ENCODE results near the gene CFAP221.

CFAP221 gene

GRCh38 chr2:119525614-119526013 lies 18.6 kb upstream of the CFAP221 start:
- H3K27ac Mint-ChIP-seq = no peak overlapping the region
- DNase-seq = no peak
- peaks cover 96% of the 10 kb centered on the region for H3K27me3 Mint-ChIP-seq (ENCODE audit: low read depth, poor library complexity)
- peaks cover 3% of the 10 kb centered on the region for H3K9me3 Mint-ChIP-seq
- peaks cover 41% of the 10 kb centered on the region for H3K4me1 Mint-ChIP-seq
- no peaks in the 10 kb centered on the region for H3K36me3 Mint-ChIP-seq (ENCODE audit: low read depth)
- TF ChIP-seq, protein P1, sequence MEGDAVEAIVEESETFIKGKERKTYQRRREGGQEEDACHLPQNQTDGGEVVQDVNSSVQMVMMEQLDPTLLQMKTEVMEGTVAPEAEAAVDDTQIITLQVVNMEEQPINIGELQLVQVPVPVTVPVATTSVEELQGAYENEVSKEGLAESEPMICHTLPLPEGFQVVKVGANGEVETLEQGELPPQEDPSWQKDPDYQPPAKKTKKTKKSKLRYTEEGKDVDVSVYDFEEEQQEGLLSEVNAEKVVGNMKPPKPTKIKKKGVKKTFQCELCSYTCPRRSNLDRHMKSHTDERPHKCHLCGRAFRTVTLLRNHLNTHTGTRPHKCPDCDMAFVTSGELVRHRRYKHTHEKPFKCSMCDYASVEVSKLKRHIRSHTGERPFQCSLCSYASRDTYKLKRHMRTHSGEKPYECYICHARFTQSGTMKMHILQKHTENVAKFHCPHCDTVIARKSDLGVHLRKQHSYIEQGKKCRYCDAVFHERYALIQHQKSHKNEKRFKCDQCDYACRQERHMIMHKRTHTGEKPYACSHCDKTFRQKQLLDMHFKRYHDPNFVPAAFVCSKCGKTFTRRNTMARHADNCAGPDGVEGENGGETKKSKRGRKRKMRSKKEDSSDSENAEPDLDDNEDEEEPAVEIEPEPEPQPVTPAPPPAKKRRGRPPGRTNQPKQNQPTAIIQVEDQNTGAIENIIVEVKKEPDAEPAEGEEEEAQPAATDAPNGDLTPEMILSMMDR (IDR thresholded peaks at IDR 0.05) = no peak
- H3K4me3 Mint-ChIP-seq = no peak overlapping the region

DNA sequence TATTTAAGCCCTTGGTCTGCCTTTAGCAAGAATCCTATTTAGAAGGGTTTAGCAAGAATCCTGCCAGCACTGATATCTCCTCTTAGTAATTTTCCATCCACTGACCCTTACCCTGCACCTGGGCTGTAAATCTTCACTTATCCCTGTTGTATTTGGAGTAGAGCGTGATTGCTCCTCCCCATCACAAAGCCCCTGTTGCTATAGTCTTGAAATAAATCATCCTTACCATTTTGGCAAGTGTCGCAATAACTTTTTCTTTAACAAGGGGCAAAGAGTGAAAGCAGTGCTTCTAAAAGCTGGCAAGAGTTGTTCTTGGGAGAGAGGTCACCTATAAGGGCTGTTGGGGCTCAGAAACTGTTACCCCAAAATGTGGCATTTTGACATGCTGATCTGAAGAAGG lies 16.2 kb upstream of the CFAP221 start:
- TF ChIP-seq, protein P1 (IDR thresholded peaks at IDR 0.05) = no peak
- H3K4me1 Mint-ChIP-seq = peaks cover 41% of the 10 kb centered on the region
- peaks cover 77% of the 10 kb centered on the region for H3K27me3 Mint-ChIP-seq (ENCODE audit: low read depth, poor library complexity)
- no peak for DNase-seq
- H3K36me3 Mint-ChIP-seq (ENCODE audit: low read depth) = peaks cover 5% of the 10 kb centered on the region
- peaks cover 21% of the 10 kb centered on the region for H3K9me3 Mint-ChIP-seq
- no peak overlapping the region for H3K27ac Mint-ChIP-seq
- H3K4me3 Mint-ChIP-seq = no peak overlapping the region

DNA sequence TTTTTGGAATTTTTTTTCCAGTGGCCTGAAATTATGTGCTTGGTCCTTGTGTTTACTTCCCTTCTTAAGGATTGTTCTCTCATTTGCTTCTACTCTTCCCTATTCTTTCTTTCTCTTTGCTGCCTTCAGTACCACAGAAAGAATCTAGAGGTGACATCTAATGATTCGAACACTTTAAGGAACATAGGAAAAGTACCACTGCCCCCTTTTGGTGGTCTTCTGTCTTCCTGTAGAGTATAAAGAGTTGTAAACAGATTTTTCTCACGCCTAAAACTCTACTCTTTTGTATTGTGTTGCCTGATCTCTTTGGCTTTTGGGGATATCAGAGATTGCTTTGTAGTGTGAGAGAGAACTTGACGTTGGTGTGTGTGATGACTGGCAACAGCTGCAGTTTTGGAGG lies 13.0 kb upstream of the CFAP221 start:
- TF ChIP-seq, protein P1 (IDR thresholded peaks at IDR 0.05) = no peak
- no peak for DNase-seq
- peaks cover 31% of the 10 kb centered on the region for H3K4me1 Mint-ChIP-seq

DNA sequence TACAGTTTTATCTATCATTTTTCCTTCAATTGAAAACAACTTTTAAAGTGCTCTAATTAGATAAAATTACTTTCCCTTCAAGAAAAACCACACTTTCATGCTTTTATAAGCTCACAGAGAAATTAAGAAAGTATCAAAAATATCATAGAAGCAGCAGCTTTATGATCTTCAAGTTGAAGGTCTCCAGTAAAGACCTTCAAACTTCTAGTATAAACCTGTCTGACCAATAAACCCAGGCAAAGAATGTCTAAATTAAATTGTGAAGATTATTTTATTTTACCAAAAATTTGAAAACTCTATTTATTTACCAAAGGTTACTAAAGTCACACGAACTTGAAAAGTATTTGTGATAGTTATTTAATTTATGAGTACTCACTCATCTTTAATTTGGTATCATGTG lies 10.7 kb upstream of the CFAP221 start:
- Mint-ChIP-seq H3K27me3 (ENCODE audit: low read depth, poor library complexity) (peaks cover 27% of the 10 kb centered on the region), H3K4me1 (peaks cover 9% of the 10 kb centered on the region), H3K4me3 (no peak overlapping the region), H3K27ac (no peak overlapping the region), H3K9me3 (peaks cover 44% of the 10 kb centered on the region), H3K36me3 (ENCODE audit: low read depth) (peaks cover 17% of the 10 kb centered on the region)
- no peak for DNase-seq
- TF ChIP-seq, protein P1 (IDR thresholded peaks at IDR 0.05) = no peak

More for the DNA sequence above, 13.0 kb upstream of the CFAP221 start:
- Mint-ChIP-seq H3K36me3 (ENCODE audit: low read depth) (peaks cover 17% of the 10 kb centered on the region), H3K4me3 (no peak overlapping the region), H3K27ac (no peak overlapping the region), H3K9me3 (peaks cover 44% of the 10 kb centered on the region), H3K27me3 (ENCODE audit: low read depth, poor library complexity) (peaks cover 49% of the 10 kb centered on the region)

DNA sequence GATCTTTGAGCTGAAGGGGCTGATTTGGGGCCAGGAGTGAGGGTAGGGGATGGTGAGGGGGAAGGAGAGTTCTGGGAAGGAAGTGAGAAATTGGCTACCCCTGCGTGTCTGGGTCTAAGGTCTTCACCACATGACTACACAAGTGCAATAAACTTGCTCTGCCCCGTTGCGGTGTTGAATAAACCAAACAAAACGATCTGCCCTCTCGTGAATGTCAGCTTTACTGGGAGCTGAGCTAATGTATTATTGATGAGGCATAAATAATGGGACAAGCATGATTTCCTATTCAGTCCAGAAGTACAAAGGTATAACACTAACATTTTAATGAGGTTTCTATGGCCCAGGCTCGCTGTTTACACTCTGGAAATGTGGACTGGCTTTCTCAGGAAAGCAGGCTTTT lies 8.0 kb upstream of the CFAP221 start:
- DNase-seq = no peak
- Mint-ChIP-seq H3K9me3 (peaks cover 47% of the 10 kb centered on the region), H3K27ac (peak overlapping the region; percentile 56), H3K27me3 (ENCODE audit: low read depth, poor library complexity) (peaks cover 8% of the 10 kb centered on the region), H3K4me1 (peaks cover 7% of the 10 kb centered on the region), H3K36me3 (ENCODE audit: low read depth) (peaks cover 17% of the 10 kb centered on the region), H3K4me3 (no peak overlapping the region)
- TF ChIP-seq, protein P1 (IDR thresholded peaks at IDR 0.05) = no peak

DNA sequence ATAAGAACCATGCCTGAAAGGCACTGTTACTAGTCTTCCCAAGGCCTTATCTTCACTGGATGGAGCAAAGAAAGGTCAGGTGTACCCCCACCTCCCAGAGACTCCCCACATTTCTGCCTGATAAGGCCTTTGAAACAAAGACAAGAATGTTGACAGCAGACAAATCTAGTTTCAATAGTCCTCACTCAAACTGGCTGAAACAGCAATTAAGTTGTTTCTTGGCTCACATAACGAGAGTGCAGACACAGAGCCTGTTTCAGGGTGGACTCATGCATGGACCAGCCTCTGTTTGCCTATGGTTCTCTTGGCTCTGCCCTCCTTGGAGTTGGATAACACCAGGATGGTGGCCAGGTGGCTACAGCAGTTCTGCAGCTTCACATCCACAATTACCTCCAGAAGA lies 7.5 kb upstream of the CFAP221 start:
- Mint-ChIP-seq H3K4me3 (no peak overlapping the region), H3K27me3 (ENCODE audit: low read depth, poor library complexity) (peaks cover 11% of the 10 kb centered on the region), H3K9me3 (peaks cover 43% of the 10 kb centered on the region), H3K4me1 (peaks cover 7% of the 10 kb centered on the region), H3K27ac (no peak overlapping the region), H3K36me3 (ENCODE audit: low read depth) (peaks cover 17% of the 10 kb centered on the region)
- TF ChIP-seq, protein P1 (IDR thresholded peaks at IDR 0.05) = no peak
- DNase-seq = no peak
